OCI-M2 (cell line): Measurements from ENCODE around the gene TTF2.
"Not testable (repeated sequence)": the region's sequence is repeated elsewhere in the genome, so short reads cannot be mapped to it uniquely, and the experiment has no call there.

ENCODE experiments used
- DNase-seq: peaks from one replicate; lab custom pipeline; 2025; ENCODE audit not compliant: unreplicated experiment; lab: John Stamatoyannopoulos, UW

The TTF2 gene

GRCh38 chr1:117092594-117092993 is 32.5 kb downstream of the TTF2 start:
- DNase-seq = no peak

GRCh38 chr1:117093091-117093534 is 33.0 kb downstream of the TTF2 start:
- no peak for DNase-seq

- DNase-seq = no peak
Measured at GRCh38 chr1:117093870-117094621, 33.9 kb downstream of the TTF2 start.

DNA sequence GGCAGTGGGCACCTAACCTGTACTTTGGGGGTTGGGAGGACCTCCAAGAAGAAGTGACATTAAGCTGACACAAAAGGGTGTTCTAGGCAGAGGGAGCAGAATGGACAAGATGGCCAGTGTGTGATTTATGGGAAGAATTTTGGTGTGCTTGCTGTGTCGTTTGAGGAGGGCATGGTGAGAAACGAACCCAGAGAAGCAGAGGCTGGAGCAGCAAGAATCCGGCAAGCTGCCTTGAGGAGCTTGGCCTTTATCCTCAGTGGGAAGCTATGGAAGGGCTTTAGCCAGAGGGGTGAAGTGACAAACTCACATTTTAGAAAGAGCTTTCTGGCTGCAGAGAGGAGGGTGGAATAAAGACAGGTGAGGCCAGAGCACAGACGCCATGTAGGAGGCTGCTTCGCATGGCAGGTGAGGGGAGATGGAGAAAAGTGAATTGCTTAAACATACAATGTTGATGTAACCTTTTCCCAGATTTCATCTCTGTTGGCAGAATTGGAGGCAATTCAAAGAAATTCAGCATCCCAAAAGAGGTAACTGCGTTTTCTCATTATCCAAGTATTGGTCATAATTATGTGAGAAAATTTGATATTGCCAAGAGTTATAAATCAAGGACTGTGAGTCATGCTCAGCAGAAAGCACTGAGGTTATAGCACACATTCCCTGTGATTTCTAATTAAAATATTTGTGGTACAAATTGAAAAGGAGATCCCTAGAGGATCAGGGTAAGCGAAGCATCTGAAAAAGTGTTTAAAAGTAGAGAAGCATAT is 34.9 kb downstream of the TTF2 start:
- DNase-seq = no peak

DNA sequence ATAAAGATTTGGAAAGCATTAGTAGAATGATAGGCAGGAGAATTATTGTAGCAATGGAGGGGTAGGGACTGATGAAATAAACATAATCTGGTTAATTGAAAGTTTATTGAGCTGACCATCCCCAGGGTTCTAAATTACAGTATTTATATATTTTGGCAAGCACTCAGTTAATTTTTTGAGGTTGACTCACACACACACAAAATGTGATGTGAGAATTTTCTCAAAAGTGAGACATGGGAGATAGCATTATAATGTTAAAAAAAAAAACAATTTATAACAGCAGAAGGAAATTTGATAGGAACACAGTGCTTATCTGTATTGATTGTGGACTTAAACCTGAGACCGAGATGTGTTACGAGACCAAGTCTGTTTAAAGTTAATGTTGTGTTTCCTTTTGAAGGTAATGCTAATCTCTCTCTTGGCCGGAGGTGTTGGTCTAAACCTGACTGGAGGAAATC is 36.9 kb downstream of the TTF2 start:
- DNase-seq = no peak

DNA sequence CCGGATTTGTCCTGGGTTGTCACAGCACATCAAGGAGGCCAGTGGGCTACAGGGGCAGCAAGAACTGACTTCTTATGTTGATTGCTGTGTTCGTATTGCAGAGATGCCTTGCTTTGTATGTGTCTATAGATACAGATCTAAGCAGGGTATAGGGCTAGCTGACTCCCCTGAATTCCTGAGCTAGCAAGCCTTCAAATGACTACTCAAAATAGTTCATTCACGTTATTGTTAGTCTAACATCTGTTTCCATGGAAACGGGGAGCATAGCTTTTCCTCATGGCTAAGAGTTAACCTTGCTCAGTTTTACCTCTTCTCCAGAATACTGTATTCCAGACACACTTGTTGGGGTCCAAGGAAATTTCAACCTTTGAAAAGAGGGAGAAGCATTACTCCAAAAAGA is 37.3 kb downstream of the TTF2 start:
- no peak for DNase-seq

- DNase-seq = no peak
Measured at GRCh38 chr1:117098287-117098890, 38.3 kb downstream of the TTF2 start.

DNA sequence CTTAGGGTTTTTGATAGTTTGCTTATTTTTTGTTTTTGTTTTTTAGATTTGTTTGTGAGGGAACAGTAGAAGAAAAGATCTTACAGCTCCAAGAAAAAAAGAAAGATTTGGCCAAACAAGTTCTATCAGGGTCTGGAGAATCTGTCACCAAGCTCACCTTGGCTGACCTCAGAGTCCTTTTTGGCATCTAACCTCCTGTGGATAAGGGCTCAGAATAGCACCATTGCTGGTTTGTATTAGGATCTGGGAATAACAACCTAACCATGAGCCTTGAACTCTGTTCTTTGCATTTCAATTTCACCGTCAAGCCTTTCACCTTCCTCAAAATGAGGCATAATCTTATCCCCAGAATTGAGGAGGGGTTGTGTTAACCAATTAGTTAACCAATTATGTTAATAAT is 41.2 kb downstream of the TTF2 start:
- no peak for DNase-seq

GRCh38 chr1:117101858-117102257 is 41.7 kb downstream of the TTF2 start:
- DNase-seq = not testable (repeated sequence)

DNA sequence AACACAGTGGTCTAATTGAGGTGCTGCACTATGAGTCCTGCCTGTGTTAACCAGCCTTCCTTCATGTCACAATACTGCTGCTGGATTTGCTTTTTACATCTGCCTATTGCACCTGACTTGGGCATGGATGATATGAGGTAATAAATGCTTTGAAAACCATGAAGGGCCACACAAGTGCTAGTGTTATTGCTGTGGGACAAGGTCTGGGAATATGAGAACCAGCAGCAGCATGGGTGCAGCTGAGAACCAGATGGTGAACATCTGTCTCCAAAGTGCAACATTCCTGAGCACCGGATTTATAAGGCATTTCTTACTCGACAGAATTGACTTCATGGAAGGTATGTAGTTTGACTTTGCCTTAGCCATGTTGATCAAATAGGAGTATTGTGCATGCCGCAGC is 44.9 kb downstream of the TTF2 start:
- no peak for DNase-seq

DNA sequence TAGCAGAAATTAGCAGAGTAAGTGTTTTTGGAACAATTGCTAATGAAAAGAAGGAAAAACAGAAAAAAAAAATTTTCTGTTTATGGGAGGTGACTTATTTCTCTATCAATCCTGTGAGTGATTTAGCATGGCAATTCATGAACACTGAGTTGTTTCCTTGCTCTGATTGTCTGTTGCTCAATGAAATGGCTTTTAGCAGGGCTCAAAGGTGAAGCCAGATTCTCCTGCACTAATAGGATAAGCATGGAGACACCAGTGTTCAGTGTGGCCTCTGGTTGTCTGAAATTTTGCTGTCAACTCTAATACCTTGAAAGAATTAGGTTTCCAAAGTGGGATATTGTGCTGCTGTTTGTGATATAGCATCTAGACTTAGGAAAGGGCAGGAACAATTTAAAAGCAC is 45.6 kb downstream of the TTF2 start:
- DNase-seq = no peak

DNA sequence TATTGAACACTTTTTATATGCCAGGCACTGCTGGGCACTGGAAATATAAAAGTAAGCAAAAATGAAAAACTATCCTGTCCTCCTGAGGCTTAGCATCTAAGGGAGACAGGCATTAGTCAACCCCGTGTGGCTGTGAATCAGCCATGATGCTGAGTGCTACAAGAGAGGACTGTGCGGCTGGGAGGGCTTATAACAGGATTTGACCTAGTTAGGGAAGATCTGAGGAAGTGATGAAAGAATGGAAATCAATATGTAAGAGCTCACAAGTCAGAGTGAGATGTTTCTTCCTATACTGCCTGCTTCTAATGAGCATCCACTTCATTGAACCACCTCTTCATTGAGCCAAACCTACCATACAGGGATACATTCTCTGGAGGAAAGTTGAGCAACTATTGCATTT is 46.4 kb downstream of the TTF2 start:
- no peak for DNase-seq

DNA sequence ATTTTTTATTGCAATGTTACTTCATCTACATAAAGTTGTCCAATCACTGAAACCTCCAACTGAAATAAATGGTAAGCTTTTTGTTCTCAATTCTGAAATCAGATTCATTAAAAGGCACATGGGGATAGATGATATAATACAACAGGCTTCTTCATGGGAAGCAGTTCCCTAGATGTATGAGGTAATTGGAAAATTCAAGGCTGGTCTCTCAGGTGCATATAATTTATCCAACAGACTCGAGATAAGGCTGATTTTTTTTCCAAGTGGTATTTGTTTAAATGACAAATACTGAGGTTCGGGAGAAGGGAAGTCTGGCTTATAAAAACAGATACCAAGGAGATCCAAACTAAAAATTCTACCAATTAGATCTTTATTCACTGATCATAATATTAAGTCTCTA is 47.2 kb downstream of the TTF2 start:
- DNase-seq = no peak

DNA sequence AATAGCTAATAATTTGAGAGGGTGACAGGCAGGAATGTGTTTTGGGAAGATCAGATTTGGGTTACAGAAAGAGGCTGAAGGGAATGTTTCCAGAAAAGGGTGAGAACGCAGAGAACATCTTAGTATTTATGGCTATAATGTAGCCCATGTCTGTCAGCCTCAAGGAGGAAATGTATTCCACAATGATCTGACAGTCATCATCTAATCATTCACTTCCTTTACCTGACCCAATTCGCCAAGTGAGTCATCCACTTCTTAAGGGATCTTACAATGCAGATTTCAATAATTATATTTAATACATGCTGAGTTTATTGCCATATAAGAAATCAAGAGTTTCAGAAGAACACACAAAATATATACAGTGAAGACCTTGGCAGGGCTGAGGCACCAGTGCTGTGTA is 50.6 kb downstream of the TTF2 start:
- no peak for DNase-seq

DNA sequence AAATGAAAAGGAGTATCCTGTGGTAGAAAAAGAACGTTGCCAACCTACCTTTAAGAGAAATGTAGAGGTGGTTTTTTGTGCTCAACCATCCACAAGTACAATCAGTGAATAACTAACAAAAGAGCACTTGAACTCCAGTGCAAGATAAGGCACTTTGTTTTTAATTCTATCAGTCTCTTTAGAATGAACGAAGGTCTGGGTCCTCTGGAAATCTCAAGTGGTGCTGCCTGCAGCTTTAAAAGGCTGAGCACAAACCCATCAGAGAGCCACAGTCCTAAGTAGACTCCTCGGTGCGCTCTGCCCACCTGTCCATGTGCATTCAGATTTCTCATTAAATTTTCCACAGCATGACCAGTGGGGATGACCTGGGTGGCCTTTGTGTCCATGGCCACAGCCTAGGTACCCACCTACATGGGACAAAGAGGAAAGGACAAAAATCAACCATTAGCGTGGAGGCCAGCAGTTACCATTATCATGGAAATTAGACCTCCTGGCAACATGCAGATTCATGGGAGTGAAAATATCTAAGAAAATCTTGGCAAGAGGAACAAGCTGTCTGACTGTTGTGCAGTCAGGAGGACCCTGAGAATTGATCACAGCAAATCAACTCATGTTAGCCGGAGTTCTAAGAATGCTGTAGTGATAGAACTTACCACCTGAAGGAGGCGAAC is 52.1 kb downstream of the TTF2 start:
- no peak for DNase-seq

GRCh38 chr1:117113199-117113598 is 53.1 kb downstream of the TTF2 start:
- no peak for DNase-seq

- no peak for DNase-seq
Measured at GRCh38 chr1:117114877-117115276, 54.8 kb downstream of the TTF2 start.

- DNase-seq = no peak
Measured at GRCh38 chr1:117116090-117116783, 56.1 kb downstream of the TTF2 start.

- DNase-seq = no peak
Measured at GRCh38 chr1:117116784-117117130, 56.6 kb downstream of the TTF2 start.

DNA sequence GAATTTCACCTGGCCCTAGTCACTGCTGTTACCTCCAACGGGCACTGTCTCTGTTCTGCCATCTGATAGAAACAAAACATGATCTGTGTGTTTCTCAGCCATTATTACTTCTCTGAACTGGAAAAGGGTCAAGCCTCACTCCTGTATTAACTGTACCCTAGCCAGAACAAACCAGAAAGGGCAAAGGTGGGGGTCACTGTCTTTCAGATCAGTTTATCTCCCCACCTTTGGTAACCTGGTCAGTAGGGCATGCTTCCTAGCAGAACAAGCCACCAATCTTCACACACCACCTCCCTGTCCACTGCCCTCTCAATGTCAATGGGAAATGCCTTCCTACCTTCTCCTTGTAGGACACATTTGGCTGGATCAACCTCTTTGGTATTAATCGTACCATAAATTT is 57.6 kb downstream of the TTF2 start:
- DNase-seq = no peak

DNA sequence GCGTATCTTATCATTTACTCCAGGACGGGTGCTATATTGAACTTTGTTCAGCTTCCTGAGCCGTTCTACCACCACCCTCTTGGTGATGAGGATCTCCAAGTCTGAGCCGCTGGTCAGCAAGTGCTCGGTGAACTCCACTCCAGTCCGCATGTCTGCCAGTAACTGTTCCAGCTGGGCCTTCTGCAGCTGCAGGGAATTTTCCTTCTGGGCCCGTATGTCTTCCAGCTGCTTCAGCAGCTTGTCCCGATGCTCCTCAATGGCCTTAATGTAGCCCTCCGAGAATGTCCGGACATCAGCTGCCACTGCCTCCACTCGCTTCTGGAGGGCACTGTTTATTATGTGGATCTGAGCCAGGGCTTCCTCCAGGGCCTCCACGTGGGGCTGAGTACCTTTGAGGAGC is 58.0 kb downstream of the TTF2 start:
- DNase-seq = no peak
